GM18951 (cell line): ENCODE results near the gene DUOX1.

Experiments
- POLR2A ChIP-seq: IDR thresholded peaks from 4 replicates; pipeline ENCODE4 v1.6.1; 2011; ENCODE audit warnings: mild to moderate bottlenecking; ENCODE audit not compliant: insufficient read length, insufficient read depth; ENCODE audit errors: extremely low read depth
- in situ Hi-C: fragments of 300-500 bp; cut with MboI; formaldehyde crosslinking; loops from one replicate; pipeline ENCODE4 v1.12.0; 2022; ENCODE audit warnings: low sequenced_read_pairs, mixed read lengths, inconsistent platforms; ENCODE audit not compliant: unreplicated experiment

DUOX1 gene

GRCh38 chr15:45150481-45150880 is 20.7 kb downstream of the DUOX1 start:
- TF ChIP-seq POLR2A, result no peak
- in situ Hi-C loops, result no loop called here

- in situ Hi-C loops, result no loop called here
- TF ChIP-seq POLR2A, result no peak
Observed at GRCh38 chr15:45150997-45151396, 21.2 kb downstream of the DUOX1 start.

GRCh38 chr15:45151998-45152828 is 22.4 kb downstream of the DUOX1 start:
- no peak for TF ChIP-seq POLR2A
- in situ Hi-C loops, result no loop called here

DNA sequence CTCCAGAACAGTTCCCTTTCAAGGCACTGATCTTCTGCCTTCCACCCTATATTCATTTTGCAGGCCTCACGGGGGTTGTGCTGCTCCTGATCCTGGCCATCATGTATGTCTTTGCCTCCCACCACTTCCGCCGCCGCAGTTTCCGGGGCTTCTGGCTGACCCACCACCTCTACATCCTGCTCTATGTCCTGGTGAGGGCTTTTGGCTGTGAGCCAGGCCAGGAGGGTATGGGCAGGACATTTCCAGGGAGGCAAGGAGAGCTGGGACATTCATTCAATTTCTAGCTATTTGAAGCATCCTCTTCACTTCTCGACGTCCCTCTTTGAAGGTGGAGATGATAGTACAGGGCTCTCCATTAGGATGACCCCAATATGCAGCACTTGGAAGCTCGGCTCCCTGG is 25.9 kb downstream of the DUOX1 start:
- in situ Hi-C loops, result no loop called here

GRCh38 chr15:45156744-45157455 is 27.1 kb downstream of the DUOX1 start:
- in situ Hi-C loops, result no loop called here
- TF ChIP-seq POLR2A, result no peak

More for the DNA sequence above, 25.9 kb downstream of the DUOX1 start:
- TF ChIP-seq POLR2A, result no peak

- in situ Hi-C loops, result no loop called here
- no peak for TF ChIP-seq POLR2A
Observed at GRCh38 chr15:45157974-45158373, 28.2 kb downstream of the DUOX1 start.

DNA sequence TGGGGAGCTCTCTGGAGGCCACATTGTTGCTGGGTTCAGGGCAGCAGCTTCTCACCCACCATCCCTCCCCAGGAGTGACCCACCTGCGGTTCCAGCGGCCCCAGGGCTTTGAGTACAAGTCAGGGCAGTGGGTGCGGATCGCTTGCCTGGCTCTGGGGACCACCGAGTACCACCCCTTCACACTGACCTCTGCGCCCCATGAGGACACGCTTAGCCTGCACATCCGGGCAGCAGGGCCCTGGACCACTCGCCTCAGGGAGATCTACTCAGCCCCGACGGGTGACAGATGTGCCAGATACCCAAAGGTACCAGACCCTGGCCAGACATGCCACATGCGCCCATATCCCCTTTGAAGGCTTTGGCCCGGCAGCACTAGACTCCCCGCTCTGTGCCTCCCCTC is 31.9 kb downstream of the DUOX1 start:
- no peak for TF ChIP-seq POLR2A
- in situ Hi-C loops, result no loop called here

DNA sequence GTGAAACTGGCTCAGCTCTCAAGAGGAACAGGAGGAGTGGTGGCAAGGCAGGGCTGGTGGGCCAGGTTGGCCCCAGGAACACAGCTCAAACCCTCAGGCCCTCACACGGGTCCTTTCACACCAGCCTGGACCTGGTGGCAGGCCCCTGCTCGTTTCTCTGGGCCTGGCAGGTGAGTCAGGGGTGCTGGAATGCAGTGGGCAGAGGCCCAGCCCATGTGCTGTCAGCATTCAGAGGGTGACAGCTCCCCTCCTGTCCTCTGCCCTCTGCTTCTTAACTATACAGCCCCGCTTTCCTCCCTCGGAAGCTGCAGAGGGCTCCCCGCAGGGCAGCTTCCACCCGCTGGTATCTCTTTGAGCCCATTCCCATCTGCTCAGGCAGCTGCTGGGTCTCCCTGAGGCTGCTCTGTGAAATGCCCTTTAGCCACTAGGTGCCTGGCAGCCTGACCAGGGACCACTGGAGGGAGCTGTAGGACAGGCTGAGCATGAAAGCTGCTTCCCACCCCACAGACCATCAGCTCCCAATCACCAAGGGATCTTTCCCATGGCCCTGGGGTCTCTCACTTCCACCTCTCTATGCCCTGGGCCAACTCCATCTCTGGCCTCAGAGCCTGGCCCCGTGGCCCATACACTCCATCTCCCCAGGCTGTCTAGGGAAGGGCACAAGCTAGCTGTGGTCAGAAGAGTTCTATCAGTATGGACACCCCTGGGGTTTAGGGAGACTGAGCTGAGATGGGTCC is 33.1 kb downstream of the DUOX1 start:
- in situ Hi-C loops, result no loop called here

GRCh38 chr15:45163508-45163856 is 33.7 kb downstream of the DUOX1 start:
- TF ChIP-seq POLR2A, result no peak
- in situ Hi-C loops, result no loop called here

More for the DNA sequence above, 33.1 kb downstream of the DUOX1 start:
- no peak for TF ChIP-seq POLR2A

- in situ Hi-C loops, result no loop called here
- TF ChIP-seq POLR2A, result no peak
Observed at GRCh38 chr15:45164914-45165313, 35.1 kb downstream of the DUOX1 start.

DNA sequence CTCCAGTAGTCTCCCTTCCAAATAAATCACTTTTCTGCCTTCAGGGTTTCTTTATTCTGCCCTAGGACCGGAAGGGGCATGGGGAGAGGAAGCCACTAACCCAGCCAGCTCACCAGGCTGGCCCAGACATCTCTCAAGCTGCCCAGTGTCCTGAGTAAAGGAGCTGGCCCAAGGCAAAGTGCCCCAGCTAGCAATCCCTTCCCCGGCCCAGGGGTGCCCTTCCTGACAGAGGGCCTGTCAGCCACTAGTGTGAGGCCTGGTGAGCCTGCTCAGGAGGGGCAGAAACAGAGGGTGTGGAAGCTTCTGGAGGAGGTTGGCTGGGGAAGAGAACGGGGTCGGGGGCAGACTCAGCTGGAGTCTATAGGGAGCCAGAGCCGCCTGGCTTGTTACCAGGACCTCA is 35.7 kb downstream of the DUOX1 start:
- no peak for TF ChIP-seq POLR2A
- in situ Hi-C loops, result no loop called here

DNA sequence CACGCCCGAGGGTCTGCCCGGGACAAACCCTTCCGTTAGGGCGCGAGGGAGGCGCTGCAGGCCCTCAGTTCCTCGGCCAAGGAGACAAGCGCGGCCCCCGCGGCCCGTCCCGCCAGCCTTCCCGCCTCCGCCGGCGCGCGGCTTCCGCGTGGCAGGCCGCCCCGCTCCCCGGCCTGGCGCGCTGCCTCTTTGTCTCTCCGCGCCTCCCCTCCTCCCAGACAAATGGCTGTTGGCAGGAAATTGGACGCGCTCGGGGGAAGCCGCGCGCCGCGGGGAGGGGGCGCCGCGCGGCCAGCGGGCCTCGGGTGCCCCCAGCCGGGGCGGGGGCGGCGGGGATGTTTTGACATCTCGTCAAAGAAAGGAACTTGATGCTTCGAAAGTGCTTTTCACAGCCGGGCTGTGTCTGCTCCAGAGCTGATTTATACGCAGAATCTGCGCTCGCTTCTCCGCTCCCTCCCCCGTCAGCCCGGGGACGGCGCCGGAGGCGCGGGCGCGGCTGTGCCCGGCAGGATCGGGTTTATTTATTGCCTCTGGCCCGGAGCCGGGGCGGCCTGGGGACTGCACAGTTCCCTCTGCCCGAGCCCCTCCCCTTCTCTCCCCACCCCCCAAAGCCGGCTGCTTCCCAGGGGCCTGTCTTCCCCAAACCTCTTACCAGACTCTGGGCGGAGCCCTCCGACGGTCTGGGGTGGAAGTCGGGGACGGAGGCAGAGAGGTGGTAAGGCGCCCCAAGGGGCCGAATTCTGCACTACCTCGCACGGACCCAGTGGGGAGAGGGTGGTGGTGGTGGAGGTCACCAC is 37.2 kb downstream of the DUOX1 start:
- in situ Hi-C loops, result no loop called here
- TF ChIP-seq POLR2A, result peak; percentile 51

GRCh38 chr15:45167631-45168205 is 37.9 kb downstream of the DUOX1 start:
- no peak for TF ChIP-seq POLR2A
- in situ Hi-C loops, result no loop called here

DNA sequence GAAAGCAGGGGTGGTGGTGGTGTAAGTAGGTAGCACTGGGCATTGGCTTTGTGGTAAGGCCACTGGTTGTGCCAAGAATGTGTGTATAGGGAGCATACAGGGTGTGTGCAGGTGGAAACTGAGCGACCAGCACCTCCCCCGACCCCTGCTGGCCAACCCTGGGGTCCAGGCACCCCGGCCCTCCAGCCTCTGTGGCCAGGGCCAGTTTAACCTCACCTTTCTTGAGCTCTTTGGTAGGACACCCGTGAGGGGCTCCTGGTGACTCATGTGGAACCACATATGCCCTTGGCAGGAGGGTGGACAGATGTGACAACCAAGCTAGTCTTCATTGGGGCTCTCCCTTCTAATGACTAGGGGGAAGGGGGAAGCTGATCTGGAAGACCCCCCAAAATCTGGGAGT is 38.5 kb downstream of the DUOX1 start:
- no peak for TF ChIP-seq POLR2A
- in situ Hi-C loops, result no loop called here
